Immature natural killer cell (primary cell): Measurements from ENCODE around the gene IMPG1. TPM values are rescaled to one million over a fixed set of nuclear protein-coding genes. Genes with fewer than 3 reads are reported as not detected.
"Not testable (repeated sequence)": the region's sequence is repeated elsewhere in the genome, so short reads cannot be mapped to it uniquely, and the experiment has no call there.

Experiments
- DNase-seq, 3 donors: peaks; one replicate each; pipeline ENCODE4 v3.0.0; 2022; ENCODE audit warnings: mixed read lengths in 1 of 3
- H3K27ac Mint-ChIP-seq, 6 donors: one replicate each; pipeline ENCODE4 v1.8.0; 2020; ENCODE audit warnings: mixed read lengths in 6 of 6, mild to moderate bottlenecking in 5 of 6, inconsistent platforms in 4 of 6, moderate library complexity in 3 of 6
- H3K27me3 Mint-ChIP-seq, 3 donors: one replicate each; pipeline ENCODE4 v1.8.0; 2020 to 2021; ENCODE audit warnings: low read depth in 3 of 3, mild to moderate bottlenecking in 3 of 3, mixed read lengths in 3 of 3, moderate library complexity in 3 of 3, inconsistent platforms in 1 of 3
- H3K36me3 Mint-ChIP-seq, 3 donors: one replicate each; pipeline ENCODE4 v1.8.0; 2020; ENCODE audit warnings: mixed read lengths in 3 of 3, inconsistent platforms in 2 of 3, mild to moderate bottlenecking in 2 of 3
- H3K4me1 Mint-ChIP-seq, 2 donors: one replicate each; pipeline ENCODE4 v1.8.0; 2020; ENCODE audit warnings: inconsistent platforms in 2 of 2, mild to moderate bottlenecking in 2 of 2, mixed read lengths in 2 of 2, moderate library complexity in 1 of 2
- H3K4me3 Mint-ChIP-seq, 5 donors: one replicate each; pipeline ENCODE4 v1.8.0; 2020; ENCODE audit warnings: mild to moderate bottlenecking in 5 of 5, mixed read lengths in 5 of 5, inconsistent platforms in 3 of 5, moderate library complexity in 3 of 5
- H3K9me3 Mint-ChIP-seq, 6 donors: one replicate each; pipeline ENCODE4 v1.8.0; 2020; ENCODE audit warnings: mild to moderate bottlenecking in 6 of 6, mixed read lengths in 6 of 6, inconsistent platforms in 4 of 6, moderate library complexity in 3 of 6
- polyA plus RNA-seq, 3 donors: library from polyadenylated mRNA; unstranded; fragments of 300-500 nt; fragmentation: Illumina TruSeq; gene quantifications; one replicate each; pipeline ENCODE4 v1.2.3, GENCODE V29; 2021

IMPG1 gene
- polyA plus RNA-seq, 3 donors from 2014 or later = not detected

GRCh38 chr6:75937846-75938245, 134.6 kb downstream of the IMPG1 start:
- peaks cover 1 to 12% (median 5%) of the 10 kb centered on the region in 3 donors for H3K27me3 Mint-ChIP-seq
- peaks cover 5 to 6% of the 10 kb centered on the region in 2 donors for H3K4me1 Mint-ChIP-seq
- peaks cover 0 to 4% (median 0%) of the 10 kb centered on the region in 3 donors for H3K36me3 Mint-ChIP-seq
- no peak overlapping the region for H3K27ac Mint-ChIP-seq
- H3K4me3 Mint-ChIP-seq = no peak overlapping the region
- DNase-seq = no peak
- peaks cover 0 to 7% (median 2%) of the 10 kb centered on the region in 6 donors for H3K9me3 Mint-ChIP-seq

GRCh38 chr6:75936682-75937081, 135.8 kb downstream of the IMPG1 start:
- H3K4me3 Mint-ChIP-seq = no peak overlapping the region
- DNase-seq = no peak
- H3K27me3 Mint-ChIP-seq = peaks cover 1 to 6% (median 4%) of the 10 kb centered on the region in 3 donors
- H3K4me1 Mint-ChIP-seq = peaks cover 5 to 6% of the 10 kb centered on the region in 2 donors
- H3K9me3 Mint-ChIP-seq = peaks cover 0 to 6% (median 2%) of the 10 kb centered on the region in 6 donors
- H3K27ac Mint-ChIP-seq = no peak overlapping the region
- H3K36me3 Mint-ChIP-seq = peaks cover 0 to 4% (median 0%) of the 10 kb centered on the region in 3 donors

GRCh38 chr6:75935473-75935793, 137.0 kb downstream of the IMPG1 start:
- H3K9me3 Mint-ChIP-seq = peaks cover 0 to 5% (median 2%) of the 10 kb centered on the region in 6 donors
- H3K4me1 Mint-ChIP-seq = peaks cover 5 to 6% of the 10 kb centered on the region in 2 donors
- peaks cover 0 to 6% (median 4%) of the 10 kb centered on the region in 3 donors for H3K27me3 Mint-ChIP-seq
- no peak overlapping the region for H3K27ac Mint-ChIP-seq
- DNase-seq = no peak
- H3K36me3 Mint-ChIP-seq = peaks cover 0 to 4% (median 0%) of the 10 kb centered on the region in 3 donors
- peak overlapping the region in 2 of 5 donors; percentile 76 to 83 for H3K4me3 Mint-ChIP-seq

- Mint-ChIP-seq H3K4me3 (peak overlapping the region in 4 of 5 donors; percentile 52 to 83 (median 78)), H3K27me3 (peaks cover 0 to 6% (median 4%) of the 10 kb centered on the region in 3 donors), H3K4me1 (peaks cover 5 to 6% of the 10 kb centered on the region in 2 donors), H3K9me3 (peaks cover 0 to 3% (median 1%) of the 10 kb centered on the region in 6 donors), H3K36me3 (peaks cover 0 to 4% (median 0%) of the 10 kb centered on the region in 3 donors), H3K27ac (no peak overlapping the region)
- DNase-seq = peak in 2 of 3 donors; percentile 11 to 24
Measured at GRCh38 chr6:75934643-75935472, 137.6 kb downstream of the IMPG1 start.

- peaks cover 5 to 6% of the 10 kb centered on the region in 2 donors for H3K4me1 Mint-ChIP-seq
- peaks cover 0 to 4% (median 0%) of the 10 kb centered on the region in 3 donors for H3K36me3 Mint-ChIP-seq
- H3K9me3 Mint-ChIP-seq = peaks cover 0 to 5% (median 0%) of the 10 kb centered on the region in 6 donors
- no peak overlapping the region for H3K4me3 Mint-ChIP-seq
- peaks cover 0 to 6% (median 4%) of the 10 kb centered on the region in 3 donors for H3K27me3 Mint-ChIP-seq
- no peak for DNase-seq
- no peak overlapping the region for H3K27ac Mint-ChIP-seq
Measured at GRCh38 chr6:75933387-75933975, 139.0 kb downstream of the IMPG1 start.

GRCh38 chr6:75932067-75932466, 140.4 kb downstream of the IMPG1 start:
- H3K27me3 Mint-ChIP-seq = peaks cover 0 to 6% (median 4%) of the 10 kb centered on the region in 3 donors
- H3K9me3 Mint-ChIP-seq = peaks cover 0 to 5% (median 0%) of the 10 kb centered on the region in 6 donors
- H3K27ac Mint-ChIP-seq = no peak overlapping the region
- peaks cover 5 to 6% of the 10 kb centered on the region in 2 donors for H3K4me1 Mint-ChIP-seq
- H3K4me3 Mint-ChIP-seq = no peak overlapping the region
- peaks cover 0 to 4% (median 0%) of the 10 kb centered on the region in 3 donors for H3K36me3 Mint-ChIP-seq
- no peak for DNase-seq

- no peak for DNase-seq
- peaks cover 0 to 4% (median 0%) of the 10 kb centered on the region in 3 donors for H3K36me3 Mint-ChIP-seq
- no peak overlapping the region for H3K4me3 Mint-ChIP-seq
- peaks cover 0 to 2% (median 0%) of the 10 kb centered on the region in 6 donors for H3K9me3 Mint-ChIP-seq
- peaks cover 5 to 6% of the 10 kb centered on the region in 2 donors for H3K4me1 Mint-ChIP-seq
- H3K27me3 Mint-ChIP-seq = peaks cover 0 to 6% (median 4%) of the 10 kb centered on the region in 3 donors
- H3K27ac Mint-ChIP-seq = no peak overlapping the region
Measured at GRCh38 chr6:75931011-75931680, 141.3 kb downstream of the IMPG1 start.

GRCh38 chr6:75926293-75927168, 145.9 kb downstream of the IMPG1 start:
- H3K4me3 Mint-ChIP-seq = no peak overlapping the region
- no peak for DNase-seq
- H3K4me1 Mint-ChIP-seq = no peaks in the 10 kb centered on the region
- no peaks in the 10 kb centered on the region for H3K36me3 Mint-ChIP-seq
- H3K9me3 Mint-ChIP-seq = peaks cover 0 to 2% (median 0%) of the 10 kb centered on the region in 6 donors
- H3K27ac Mint-ChIP-seq = no peak overlapping the region
- no peaks in the 10 kb centered on the region for H3K27me3 Mint-ChIP-seq

GRCh38 chr6:75922226-75922625, 150.2 kb downstream of the IMPG1 start:
- Mint-ChIP-seq H3K27me3 (no peaks in the 10 kb centered on the region), H3K4me3 (no peak overlapping the region), H3K36me3 (peaks cover 0 to 8% (median 5%) of the 10 kb centered on the region in 3 donors), H3K4me1 (no peaks in the 10 kb centered on the region), H3K27ac (no peak overlapping the region), H3K9me3 (no peaks in the 10 kb centered on the region)
- DNase-seq = no peak

- Mint-ChIP-seq H3K27me3 (peaks cover 0 to 2% (median 0%) of the 10 kb centered on the region in 3 donors), H3K4me3 (no peak overlapping the region), H3K9me3 (peaks cover 0 to 2% (median 0%) of the 10 kb centered on the region in 6 donors), H3K27ac (no peak overlapping the region), H3K36me3 (peaks cover 13 to 15% (median 14%) of the 10 kb centered on the region in 3 donors), H3K4me1 (no peaks in the 10 kb centered on the region)
- no peak for DNase-seq
Measured at GRCh38 chr6:75913040-75913439, 159.4 kb downstream of the IMPG1 start.

GRCh38 chr6:75907444-75907843, 165.0 kb downstream of the IMPG1 start:
- Mint-ChIP-seq H3K4me3 (no peak overlapping the region), H3K36me3 (peaks cover 0 to 10% (median 3%) of the 10 kb centered on the region in 3 donors), H3K27ac (no peak overlapping the region), H3K27me3 (no peaks in the 10 kb centered on the region), H3K4me1 (no peaks in the 10 kb centered on the region), H3K9me3 (peaks cover 0 to 3% (median 0%) of the 10 kb centered on the region in 6 donors)
- no peak for DNase-seq

- no peak overlapping the region for H3K27ac Mint-ChIP-seq
- no peak overlapping the region for H3K4me3 Mint-ChIP-seq
- peaks cover 0 to 3% (median 0%) of the 10 kb centered on the region in 6 donors for H3K9me3 Mint-ChIP-seq
- no peaks in the 10 kb centered on the region for H3K4me1 Mint-ChIP-seq
- DNase-seq = no peak
- peaks cover 0 to 9% (median 3%) of the 10 kb centered on the region in 3 donors for H3K36me3 Mint-ChIP-seq
- H3K27me3 Mint-ChIP-seq = no peaks in the 10 kb centered on the region
Measured at GRCh38 chr6:75906871-75907270, 165.6 kb downstream of the IMPG1 start.

GRCh38 chr6:75905129-75905528, 167.3 kb downstream of the IMPG1 start:
- H3K27ac Mint-ChIP-seq, H3K4me3 Mint-ChIP-seq, DNase-seq, H3K9me3 Mint-ChIP-seq, H3K27me3 Mint-ChIP-seq, H3K4me1 Mint-ChIP-seq, H3K36me3 Mint-ChIP-seq: not testable (repeated sequence)
